Dedifferentiated amniotic fluid mesenchymal stem cell (primary cell): ENCODE results near the gene PNMA8A.
"Not testable (repeated sequence)": the region's sequence is repeated elsewhere in the genome, so short reads cannot be mapped to it uniquely, and the experiment has no call there.

ENCODE experiments used
- DNase-seq: peaks from one replicate; pipeline ENCODE4 v3.0.0-alpha.2; 2016; ENCODE audit errors: extremely low spot score

Gene PNMA8A, protein sequence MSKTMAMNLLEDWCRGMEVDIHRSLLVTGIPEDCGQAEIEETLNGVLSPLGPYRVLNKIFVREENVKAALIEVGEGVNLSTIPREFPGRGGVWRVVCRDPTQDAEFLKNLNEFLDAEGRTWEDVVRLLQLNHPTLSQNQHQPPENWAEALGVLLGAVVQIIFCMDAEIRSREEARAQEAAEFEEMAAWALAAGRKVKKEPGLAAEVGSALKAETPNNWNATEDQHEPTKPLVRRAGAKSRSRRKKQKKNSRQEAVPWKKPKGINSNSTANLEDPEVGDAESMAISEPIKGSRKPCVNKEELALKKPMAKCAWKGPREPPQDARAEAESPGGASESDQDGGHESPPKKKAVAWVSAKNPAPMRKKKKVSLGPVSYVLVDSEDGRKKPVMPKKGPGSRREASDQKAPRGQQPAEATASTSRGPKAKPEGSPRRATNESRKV

DNA sequence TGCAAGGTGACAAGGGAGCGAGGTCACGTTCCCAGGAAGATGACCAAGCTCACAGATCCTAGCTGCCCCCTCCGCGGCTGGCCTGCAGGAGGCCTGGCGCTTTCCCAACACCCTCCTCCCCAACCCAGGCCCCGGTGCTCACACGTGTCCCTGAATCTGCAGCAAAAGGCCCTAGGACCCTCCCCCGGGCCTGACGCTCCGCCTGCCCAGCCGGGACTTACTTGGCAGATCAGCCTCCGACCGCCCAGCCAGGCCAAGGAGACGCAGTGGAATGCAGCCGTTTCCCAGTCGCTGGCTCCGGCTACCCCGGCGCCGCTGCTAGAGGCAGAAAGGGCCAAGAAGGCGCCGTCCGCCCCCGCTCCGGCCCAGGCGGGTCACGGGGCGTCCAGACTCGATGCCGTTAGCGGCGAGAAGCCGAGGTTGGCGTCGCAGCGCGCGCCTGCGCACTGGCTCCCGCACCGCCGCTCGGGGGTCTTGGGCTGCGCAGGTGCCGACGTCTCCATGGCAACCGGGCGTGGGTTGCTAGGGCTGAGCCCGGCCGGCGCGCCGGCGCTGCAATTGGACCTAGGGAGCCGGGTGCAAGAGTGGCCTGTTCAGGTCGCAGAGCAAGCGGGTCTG is at the start of gene PNMA8A:
Gene PNMA8A (minus strand): TSS at position 448 of the 618 bp plus-strand sequence. CDS start 528 bp downstream, outside the sequence.
- DNase-seq: peak; percentile 31

DNA sequence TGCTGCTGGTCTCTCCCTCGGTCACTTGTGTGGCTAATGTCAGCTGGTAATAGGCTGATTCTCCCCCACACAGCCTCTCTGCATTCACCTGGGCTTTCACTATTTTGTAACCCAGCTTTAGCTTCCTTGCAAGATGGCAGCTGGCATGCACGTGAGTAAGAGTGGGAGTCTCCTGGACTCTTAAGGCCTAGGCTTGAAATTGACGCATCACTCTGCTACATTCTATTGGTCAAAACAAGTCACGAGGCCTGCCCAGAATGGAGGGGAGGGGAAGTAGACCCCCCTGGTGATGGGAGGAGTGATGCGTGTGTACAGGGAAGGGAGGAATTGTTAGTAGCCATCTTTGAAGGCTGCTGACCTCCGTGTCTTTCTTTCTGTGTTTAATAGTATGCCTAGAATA is 49.3 kb upstream of the PNMA8A start:
- no peak for DNase-seq

DNA sequence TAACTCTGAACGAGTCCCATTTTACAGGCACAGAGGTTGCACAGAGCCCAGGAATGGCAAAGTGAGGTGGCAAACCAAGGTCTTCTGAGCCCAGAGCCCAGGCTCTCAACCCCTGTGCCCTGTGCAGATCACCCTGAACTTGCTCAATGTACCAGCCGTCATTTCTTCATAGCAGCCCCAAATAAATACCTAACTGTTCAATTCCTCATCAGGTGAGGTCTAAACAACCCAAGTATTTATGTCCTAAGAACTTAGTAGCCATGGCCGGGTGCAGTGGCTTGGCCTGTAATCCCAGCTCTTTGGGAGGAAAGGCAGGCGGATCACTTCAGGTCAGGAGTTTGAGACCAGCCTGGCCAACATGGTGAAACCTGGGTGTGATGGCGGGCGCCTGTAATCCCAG is 46.1 kb upstream of the PNMA8A start:
- DNase-seq: no peak

- DNase-seq: peak; percentile 43
Measured at GRCh38 chr19:46515879-46516350, 44.6 kb upstream of the PNMA8A start.

DNA sequence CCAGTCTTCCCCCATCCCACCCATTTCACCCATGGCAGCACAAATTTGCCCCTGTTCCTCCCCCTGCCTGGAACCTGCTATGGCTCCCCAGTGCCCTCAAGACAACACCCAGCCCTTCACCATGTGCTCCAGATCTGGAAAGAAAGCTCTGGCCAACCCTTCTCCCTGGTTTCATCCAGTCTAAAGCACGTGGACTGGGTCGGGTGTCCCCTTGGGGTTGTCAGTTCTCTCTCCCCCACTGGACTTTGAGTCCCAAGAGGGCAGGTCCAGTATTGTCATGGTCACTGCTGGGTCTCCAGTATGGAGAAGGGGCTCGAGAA is 43.9 kb upstream of the PNMA8A start:
- no peak for DNase-seq

GRCh38 chr19:46514589-46515289 is 43.4 kb upstream of the PNMA8A start:
- DNase-seq: no peak

GRCh38 chr19:46513461-46514236 is 42.3 kb upstream of the PNMA8A start:
- DNase-seq: peak; percentile 68

DNA sequence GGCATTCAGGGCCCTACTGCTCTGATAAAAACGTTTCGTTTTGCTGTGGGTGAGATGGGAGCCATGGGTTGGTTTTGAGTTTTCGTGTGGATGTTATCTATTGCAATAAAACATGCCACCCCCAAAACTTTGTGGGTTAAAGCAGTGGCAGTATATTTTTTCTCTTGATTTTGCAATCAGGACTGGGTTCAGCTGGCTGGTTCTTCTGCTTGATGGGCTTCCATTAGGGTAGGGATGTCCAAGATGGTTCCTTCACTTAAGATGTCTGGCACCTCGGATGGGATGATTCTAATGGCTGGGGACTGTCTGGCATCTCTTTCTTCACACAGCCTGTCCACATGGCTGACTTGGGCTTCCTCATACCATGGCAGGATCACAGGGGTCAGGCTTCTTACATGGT is 39.9 kb upstream of the PNMA8A start:
- no peak for DNase-seq

- DNase-seq: no peak
Measured at GRCh38 chr19:46508206-46508605, 36.8 kb upstream of the PNMA8A start.

GRCh38 chr19:46503848-46504453 is 32.6 kb upstream of the PNMA8A start:
- DNase-seq: no peak

- no peak for DNase-seq
Measured at GRCh38 chr19:46502891-46503290, 31.5 kb upstream of the PNMA8A start.

DNA sequence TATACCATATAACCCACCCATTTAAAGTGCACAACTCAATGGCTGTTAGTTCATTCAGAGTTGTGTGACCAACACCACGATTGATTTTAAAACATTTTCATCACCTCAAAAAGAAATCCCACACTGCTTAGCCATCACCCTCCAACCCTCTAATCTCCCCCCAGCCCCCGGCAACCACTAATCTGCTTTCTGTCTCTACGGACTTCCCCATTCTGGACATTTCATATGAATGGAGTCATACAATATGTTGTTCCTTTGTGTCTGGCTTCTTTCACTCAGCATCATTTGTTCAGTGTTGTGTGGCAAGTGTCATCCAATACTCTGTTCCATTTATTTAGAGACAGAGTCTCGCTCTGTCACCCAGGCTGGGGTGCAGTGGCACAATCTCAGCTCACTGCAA is 28.3 kb upstream of the PNMA8A start:
- no peak for DNase-seq

- no peak for DNase-seq
Measured at GRCh38 chr19:46497773-46498172, 26.4 kb upstream of the PNMA8A start.

DNA sequence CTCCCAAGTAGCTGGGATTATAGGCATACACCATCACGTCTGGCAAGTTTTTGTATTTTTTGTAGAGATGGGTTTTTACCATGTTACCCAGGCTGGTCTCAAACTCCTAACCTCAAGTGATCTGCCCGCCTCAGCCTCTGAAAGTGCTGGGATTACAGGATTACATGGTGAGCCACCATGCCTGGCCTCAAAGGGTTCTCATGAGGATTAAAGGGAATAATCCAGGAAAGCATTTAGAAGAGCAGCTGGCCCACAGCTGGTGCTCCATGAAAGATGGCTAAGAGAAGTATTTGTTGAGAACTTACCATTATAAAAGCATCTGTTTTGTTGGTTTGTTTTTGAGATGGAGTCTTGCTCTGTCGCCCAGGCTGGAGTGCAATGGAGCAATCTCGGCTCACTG is 25.5 kb upstream of the PNMA8A start:
- DNase-seq: not testable (repeated sequence)

- DNase-seq: no peak
Measured at GRCh38 chr19:46496304-46496703, 24.9 kb upstream of the PNMA8A start.

DNA sequence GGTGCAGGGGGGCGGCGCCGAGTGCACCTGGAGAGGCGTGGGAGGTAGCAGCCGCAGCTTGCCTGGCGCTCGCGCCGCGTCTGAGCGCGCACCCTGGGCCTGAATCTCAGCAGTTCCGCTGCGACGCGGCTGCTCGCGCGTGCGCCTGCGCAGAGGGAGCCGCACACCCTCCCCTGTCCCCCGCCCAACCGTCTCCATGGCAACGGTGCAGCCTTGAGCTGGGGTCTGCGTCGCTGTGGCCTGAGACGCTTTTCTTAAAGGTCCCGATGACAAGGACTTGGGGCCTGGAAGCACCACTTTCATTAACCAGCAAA is 24.4 kb upstream of the PNMA8A start, which contains the start of gene PNMA8B:
Gene PNMA8B (minus strand): TSS at position 82 of the 314 bp plus-strand sequence. CDS start 402 bp downstream, outside the sequence.
- DNase-seq: no peak

DNA sequence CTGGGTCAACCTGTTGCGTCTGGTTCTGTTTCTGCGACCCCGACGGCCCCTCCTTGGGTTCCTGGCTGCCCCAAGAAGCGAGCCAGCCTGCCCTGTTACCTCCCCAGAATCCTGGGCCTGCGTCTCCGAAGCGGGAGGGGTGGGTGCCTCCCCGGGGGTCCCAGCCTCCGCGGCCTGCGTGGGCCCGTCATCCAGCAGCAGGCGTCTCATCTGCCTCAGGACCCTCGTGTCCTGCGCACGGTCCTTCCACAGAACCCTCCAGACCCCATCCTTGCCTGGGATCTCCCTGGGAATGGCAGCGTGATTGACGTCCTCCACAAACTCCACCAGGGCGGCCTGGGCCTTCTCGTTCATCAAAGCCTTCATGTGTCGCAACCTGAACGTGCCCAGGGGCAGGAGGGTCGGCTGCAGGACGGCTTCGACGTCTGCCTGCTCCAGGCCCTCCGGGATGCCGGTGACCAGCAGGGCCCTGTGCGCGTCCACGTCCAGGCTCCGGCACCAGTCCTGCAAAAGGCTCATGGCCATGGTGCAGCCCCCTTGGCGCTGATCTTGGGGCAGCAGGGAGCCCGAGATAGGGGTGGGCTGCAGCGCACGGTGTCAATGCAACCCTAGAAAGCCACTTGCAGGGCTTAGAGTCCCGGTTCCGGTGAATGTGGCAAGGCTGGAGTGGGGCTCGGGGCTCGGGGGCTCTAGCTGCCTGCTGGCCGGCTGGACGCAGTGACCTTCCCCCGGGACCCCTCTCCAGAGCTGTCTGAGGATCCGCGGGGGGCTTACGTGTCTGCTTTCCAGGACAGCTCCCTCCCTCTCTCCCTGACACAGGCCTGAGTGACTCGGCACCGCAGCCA is 23.8 kb upstream of the PNMA8A start:
- no peak for DNase-seq

GRCh38 chr19:46494146-46494940 is 23.0 kb upstream of the PNMA8A start:
- no peak for DNase-seq

GRCh38 chr19:46493236-46494145 is 22.1 kb upstream of the PNMA8A start:
- no peak for DNase-seq
